HG02571 (cell line): ENCODE data around the gene WDR77.

ENCODE experiments used
- ATAC-seq: cut with Tn5 transposase; IDR thresholded peaks from one replicate; pipeline ENCODE4 v1.9.1; 2021; ENCODE audit warnings: mild to moderate bottlenecking, moderate library complexity; ENCODE audit not compliant: unreplicated experiment

WDR77 gene

DNA sequence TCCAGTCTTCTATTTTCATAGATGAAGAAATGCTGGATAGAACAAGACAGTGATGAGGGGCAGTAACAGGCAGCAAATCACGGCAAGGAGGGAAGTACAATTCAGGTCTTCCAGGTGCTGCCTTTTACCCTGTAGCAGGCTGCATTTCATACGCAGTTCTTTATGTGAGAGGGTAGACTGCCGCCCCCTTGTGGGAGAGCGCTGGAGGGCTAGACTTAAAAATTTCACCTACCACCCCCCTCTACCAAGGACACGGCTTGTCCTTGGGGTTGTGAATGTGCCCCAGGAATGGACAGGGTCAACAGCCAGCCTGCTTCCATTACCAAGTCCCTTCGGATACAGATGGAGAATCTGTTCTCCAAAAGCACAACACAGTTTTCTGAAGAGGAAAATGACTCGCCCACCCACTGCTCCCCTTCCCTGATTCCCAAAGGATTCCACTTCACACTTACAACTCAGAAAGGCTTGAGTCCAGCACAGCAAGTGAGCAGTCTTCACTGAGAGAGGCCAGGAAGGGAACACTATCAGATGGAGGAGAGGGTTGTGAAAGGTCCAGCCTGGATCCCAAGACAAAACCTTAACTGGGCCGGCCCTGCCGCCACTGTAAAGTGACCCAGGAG lies 7.4 kb downstream of the WDR77 start:
- no peak for ATAC-seq

DNA sequence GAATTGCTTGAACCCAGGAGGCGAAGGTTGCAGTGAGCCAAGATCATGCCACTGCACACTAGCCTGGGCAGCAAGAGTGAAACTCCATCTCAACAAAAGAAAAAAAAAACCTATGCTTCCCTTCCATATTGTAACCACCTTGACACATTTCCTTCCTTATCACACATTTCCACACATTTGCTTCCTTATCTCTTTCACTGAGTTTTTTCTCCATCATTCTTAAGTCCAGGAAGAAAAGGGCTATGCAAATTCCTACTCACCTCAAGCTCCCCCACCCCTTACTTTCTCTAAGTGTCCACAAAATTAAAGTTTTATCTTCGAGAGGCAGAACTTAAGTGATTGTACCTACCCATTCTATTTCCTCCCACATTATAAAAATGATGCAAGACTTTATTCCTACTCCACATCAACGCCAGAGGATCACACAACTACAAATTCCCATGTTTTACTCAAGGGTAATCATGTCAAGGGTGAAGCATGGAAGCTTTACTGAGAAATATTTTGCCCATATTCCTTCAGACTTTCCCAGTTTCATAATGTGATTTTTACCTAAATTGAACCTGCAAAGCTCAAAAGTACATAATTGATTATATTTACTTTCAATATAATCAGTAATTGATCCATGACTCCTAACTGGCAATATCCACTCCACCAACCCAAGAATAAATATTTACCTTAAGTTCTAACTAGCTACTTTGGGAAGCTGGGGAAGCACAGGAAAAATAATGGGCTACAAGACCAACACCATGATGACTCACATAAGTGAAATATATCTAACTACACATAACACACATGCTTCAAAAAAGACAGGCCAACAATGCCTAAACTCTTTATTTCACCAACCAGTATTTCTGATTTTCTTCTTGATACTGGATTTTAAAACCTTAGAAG lies 9.3 kb downstream of the WDR77 start:
- no peak for ATAC-seq

DNA sequence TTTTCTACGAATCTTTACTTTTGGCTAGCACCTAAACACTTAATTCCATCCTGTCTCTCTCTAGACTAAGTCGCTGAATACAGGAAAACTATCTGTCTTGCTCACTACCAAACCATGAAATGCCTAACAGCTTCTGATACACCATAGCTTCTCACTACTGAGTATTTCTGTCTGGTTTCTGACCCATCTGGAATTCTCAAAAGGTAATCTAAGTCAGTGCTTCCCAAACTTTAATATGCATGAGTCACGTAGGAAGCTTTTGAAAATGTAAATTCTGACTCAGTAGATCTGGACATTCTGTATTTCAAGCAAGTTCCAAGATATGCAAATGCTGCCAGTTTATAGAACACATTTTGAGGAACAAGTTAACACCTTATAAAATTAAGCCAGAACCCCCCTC lies 12.3 kb downstream of the WDR77 start:
- no peak for ATAC-seq

DNA sequence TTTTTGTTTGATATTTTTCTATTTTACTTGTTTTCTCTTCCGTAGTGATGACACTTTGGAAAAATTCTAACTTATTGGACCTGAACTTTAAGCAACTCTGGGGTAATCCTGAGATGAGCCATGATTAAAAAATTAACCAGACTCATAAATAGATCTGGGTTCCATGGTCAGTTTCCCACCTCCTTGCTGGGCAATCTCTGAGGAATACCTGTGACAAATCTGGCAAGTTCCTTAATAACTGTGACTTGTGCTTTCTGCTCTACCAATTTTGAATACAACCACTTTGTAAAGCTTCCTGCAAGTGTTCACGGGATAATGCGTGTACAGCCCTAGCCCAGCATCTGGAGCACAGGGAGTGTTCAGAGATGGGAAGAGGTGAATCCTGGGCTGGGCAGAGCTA lies 24.8 kb downstream of the WDR77 start:
- no peak for ATAC-seq

DNA sequence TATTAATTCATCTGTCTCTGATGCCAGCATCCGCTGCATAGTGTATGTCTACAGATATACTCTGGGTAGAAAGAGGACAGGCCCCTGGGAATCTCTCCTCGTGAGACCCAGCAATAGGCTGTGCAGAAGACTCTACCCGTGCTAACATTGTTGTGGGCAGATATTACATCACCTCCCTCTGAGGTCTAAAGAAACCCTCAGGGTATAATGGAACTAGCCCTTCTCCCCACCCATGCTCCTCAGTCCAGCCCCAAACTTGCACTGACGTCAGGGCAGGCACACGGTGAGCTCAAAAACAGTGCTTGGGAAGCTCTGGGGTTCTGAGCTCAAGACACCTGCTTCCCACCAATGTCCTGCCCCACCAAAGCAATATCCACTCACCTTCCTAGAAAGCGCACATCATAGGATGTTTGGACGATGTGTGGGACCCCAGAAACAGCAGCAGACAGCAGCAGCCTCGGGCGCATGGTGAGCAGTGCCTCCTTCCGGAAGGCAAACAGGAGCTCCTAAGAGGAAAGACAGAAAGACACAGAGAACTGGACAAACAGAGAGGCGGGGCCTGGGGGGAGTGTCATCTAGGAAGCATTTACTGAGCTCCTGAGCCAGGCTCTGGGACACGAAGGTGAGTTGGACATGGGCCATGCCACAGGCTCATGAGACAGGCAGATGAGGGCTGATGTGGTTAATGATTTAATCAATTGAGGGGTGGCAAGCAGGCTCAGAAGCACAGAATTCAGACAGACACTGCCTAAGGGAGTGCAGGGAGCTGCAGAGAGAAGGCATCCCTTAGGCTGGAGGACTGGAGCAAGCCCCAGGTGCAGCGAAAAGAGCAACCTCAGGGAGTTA lies 26.3 kb downstream of the WDR77 start:
- ATAC-seq, result no peak

DNA sequence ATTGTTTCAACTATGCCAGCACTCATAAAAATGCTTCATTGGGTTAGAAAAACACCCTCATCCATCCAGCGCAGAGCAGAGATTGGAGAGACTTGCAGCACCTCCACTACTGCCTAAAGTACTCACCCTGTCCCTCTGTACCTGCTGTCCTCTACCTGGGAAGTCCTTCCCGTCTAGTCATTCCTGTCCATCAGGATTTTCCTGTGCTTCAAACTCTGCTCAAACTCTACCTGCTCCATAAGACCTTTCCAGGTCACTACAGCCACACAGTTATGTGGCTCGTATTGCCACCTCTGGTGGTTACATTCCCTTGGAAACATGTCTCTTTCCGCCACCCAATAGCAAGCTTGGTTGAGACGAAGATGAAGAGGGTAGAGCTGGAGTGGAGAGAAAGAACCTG lies 28.7 kb downstream of the WDR77 start:
- ATAC-seq, result no peak

DNA sequence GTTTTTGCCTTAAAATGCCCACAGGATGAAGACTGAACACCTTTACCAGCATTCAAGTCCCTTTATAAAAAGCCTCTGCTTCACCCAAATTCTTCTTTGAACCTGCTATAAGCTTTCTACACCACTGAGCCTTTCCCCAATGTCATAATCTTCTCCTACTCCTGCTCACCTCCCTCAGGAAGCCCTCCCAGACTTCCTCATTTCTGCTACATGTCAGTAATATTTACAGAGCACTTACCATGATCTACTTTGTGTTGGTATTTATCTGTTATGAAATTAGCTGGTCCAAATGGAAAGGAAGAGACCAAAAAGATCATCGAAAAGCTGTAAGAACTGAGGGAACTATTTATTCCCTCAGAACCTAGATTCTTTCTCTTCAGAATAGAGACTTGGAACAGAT lies 30.0 kb downstream of the WDR77 start:
- no peak for ATAC-seq

DNA sequence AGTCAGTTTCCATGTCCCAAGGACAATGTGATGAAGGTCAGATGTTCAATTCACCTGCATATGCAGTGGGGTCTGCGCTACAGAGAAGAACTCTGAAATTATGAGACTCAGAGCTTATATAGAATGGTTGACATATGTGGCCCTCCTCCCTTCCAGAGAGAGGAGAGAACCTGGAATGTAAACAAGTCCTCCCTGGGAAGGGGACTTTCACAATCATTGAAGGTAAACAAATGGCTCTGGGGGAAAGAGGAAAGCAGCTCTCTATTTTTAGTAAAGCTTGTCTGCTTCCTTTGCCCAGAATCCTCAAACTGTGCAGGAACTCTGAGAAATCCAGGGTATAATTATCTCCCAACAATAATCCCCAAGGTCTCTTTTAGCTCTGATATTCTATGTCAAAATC lies 31.3 kb downstream of the WDR77 start:
- ATAC-seq, result no peak

DNA sequence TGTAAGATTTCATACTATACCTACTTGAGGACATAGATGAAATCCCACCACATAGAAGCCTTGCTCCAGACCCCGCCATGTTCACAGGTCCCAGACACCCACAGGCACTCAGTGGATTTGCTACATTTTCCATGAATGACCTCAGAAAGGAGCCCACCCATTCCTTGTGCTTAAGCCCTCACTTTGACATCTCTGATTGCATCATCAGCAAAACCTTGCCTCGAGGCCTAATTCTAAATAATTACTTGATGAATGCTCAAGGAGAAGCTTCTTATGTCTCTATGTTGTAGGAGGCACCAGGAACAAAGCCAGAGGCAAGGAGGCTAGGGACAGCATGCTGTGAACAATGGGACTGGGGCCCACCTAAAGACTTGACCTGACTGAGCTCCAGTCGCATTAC lies 33.6 kb downstream of the WDR77 start:
- ATAC-seq, result no peak

DNA sequence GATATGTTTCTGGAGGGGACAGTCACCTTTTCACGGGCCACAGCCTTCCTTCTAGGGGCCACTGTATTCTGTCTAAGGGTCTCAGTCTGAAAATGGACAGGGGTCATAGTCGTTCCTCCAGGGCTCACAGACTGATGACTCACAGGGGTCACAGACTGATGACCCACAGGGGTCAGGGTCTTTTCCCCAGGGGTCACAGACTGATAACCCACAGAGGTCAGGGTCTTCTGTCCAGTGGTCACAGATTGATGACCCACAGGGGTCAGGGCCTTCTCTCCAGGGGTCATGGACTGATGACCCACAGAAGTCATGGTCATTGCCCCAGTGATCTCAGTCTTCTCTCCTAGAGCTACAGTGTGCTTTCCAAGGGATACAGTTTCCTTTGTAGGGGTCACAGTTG lies 34.3 kb downstream of the WDR77 start:
- ATAC-seq, result no peak

DNA sequence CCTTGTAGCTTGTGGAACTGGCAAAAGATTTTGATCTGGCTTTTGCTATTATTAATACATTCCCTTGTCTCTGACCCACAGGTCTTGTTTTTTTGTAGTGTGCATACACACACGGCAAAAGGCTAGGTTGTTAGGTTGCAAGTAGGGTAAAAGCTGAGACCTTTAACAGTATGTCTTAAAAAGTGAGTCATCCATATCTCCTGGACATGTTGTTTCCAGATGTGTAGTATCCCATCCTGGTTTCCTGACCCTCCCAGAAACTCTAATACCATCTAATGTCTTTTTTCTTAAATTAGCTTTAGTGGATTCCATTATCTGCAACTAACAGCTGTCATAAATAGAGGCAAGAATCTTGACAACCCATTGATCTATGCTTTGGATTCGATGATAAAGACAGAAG lies 36.2 kb downstream of the WDR77 start:
- ATAC-seq, result no peak

DNA sequence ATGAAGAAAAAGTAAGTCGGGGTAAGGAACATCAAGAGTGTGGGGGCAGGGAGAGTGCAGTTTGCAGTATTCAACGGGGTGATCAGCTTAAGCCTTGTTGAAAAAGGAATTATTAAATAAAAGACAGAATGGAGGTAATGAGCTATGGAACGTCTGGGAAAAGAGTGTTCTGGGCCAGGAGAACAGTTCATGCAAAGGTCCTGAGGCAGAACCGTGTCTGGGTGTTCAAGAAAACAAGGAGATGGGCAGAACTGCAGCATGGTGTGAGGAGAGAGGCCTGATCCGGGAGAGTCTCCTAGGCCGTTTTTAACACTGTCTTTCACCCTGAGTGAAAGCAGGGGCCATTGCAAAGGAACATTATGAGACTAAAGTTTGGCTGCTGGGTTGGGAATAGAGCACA lies 41.8 kb downstream of the WDR77 start:
- no peak for ATAC-seq

DNA sequence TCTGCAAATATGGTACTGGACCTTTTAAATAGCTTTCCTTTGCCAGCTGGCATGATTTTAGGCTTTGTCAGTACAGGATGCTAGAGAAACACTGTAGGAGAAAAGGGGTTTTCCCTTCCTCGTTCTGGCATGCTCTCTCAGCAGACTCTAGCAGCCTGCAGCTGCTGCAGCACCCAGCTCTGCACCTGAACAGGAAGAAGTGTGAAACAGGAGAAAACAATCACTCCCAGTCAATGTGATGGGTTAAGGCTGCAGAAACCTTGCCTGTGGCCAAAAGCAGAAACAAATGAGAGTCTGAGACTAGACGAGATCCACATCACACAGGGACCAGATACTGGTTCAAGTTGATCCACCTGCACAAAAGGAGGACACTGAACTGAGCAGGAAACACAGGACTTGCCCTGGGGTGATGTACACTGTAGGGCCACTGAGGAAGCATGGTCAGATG lies 42.7 kb downstream of the WDR77 start:
- ATAC-seq, result peak; percentile 95

DNA sequence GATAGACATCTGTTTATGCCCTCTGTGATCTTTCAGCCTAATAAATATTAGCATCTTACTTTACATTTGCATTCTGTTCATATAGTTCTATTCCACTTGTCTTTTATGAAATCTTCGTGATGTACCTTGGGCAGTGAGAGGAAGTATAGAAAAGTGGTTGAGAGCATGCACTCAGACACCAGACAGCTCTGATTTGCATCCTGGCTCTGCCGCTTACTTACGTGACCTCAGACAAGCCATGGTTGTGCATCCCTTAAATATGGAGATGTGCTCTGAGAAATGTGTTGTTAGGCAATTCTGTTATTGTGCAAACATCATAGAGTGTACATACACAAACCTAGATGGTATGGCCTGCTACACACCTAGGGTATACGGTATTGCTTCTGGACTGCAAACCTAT lies 44.5 kb downstream of the WDR77 start:
- ATAC-seq, result no peak

DNA sequence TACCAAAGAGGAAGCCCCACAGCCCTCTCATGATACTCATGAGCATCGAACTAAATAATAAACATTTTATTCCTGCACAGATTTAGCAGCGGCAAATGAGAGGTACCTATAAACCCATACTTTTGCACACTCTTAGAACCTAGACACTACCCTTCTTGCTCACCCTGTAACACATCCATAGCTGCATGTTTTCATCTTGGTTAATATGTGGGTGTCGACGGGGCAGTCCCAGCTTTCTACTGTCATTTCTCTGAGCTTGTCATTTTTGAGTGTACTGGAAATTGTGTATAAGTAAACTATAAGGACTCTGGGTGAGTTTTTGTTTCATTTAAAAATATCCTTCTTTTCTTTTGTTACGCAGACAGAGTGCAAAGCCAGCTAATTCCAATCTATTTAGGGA lies 47.0 kb downstream of the WDR77 start:
- ATAC-seq, result no peak

DNA sequence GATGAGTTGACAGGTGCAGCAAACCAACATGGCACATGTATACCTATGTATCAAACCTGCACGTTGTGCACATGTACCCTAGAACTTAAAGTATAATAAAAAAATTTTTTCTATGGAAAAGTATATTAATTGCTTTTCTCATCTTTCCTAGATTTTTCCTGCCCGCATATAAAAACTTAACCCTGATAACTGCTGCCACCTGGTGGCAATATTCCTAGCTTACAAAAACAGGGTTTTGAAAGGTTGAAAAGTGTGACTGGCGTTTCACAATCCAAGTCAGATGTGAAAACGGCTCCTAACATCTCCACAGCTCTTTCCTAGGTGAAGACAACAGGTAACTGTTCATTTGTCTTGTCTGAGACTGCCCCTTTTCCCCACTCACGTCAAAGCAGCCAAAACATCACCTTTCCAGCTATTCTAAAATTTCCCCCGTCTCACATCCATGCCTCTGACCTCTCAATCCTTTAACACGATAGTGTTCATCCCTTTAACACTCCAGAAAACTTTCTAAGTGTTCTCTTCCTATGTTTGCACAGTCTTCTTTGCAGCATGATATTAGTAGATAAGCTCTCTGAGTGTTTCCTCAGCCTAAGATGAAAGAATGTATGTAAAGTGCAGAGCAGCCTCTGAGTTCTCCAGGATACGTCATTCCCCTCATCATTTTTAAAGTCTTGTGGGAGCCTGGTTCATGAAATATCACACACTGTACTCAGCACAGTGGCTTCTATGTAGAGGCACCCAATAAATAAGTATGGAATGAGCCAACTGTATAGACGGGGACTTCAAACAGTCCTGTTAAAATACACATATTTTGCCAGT lies 49.1 kb downstream of the WDR77 start:
- no peak for ATAC-seq

DNA sequence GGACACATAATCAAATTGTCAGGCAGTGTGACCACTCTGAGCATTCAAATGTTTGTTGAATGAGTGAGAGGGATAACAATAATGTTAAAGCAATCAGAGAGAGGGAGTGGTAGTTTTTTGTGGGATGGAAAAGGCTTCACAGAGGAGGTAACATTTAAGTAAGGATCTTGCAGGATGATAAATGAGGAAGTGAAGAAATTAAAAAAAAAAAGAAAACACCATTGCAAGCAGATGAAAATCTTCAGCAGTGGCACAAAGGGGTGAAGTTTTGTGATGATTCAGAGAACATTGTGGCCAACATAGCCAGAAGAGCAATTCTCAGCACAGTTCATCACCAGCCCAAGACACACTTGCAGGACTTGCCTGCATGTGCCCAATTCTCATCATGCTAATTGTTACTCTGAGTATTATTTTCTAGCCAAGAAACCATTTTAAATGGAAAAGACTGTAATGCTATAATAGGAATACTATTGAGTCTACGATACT lies 56.6 kb downstream of the WDR77 start:
- no peak for ATAC-seq

DNA sequence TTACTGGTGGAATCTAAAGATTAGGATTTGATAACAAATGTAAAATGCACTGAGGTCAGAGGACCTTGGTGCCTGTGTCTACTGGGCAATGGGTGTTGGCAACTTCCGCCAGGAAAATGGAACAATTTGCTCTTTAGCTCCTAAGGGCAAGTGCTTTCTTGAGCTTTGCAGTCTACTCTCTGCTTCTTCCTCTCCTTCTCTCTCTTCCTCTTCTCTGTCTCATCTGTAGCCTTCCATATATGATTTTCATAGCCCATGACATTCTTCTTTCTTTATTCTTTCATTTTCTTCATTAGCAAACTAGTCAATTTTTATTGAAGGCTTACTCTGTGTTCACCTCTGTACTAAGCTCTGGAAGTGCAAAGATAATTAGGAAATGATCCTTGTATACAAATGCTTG lies 57.0 kb downstream of the WDR77 start:
- no peak for ATAC-seq
